Endothelial cell of hepatic sinusoid (primary cell): ENCODE data around the gene MICALL2.

Experiments used
- in situ Hi-C: cut with HindIII; loops from 2 replicates; pipeline ENCODE4 v1.10.0; 2017; ENCODE audit warnings: low sequenced_read_pairs

The MICALL2 gene

GRCh38 chr7:1470901-1471300 lies 11.6 kb upstream of the MICALL2 start:
- in situ Hi-C loops = no loop called here

- in situ Hi-C loops = no loop called here
These were observed 9.5 kb upstream of the MICALL2 start for GRCh38 chr7:1468643-1469298.

- in situ Hi-C loops = no loop called here
These were observed 8.9 kb upstream of the MICALL2 start for GRCh38 chr7:1468203-1468602.

- in situ Hi-C loops = no loop called here
These were observed 7.4 kb upstream of the MICALL2 start for GRCh38 chr7:1466524-1467271.

GRCh38 chr7:1464694-1465093 lies 5.4 kb upstream of the MICALL2 start:
- in situ Hi-C loops = no loop called here

GRCh38 chr7:1463676-1464223 lies 4.5 kb upstream of the MICALL2 start:
- in situ Hi-C loops = no loop called here

- in situ Hi-C loops = no loop called here
These were observed 2.5 kb upstream of the MICALL2 start for GRCh38 chr7:1461646-1462375.

GRCh38 chr7:1460821-1461645 lies 1.8 kb upstream of the MICALL2 start:
- in situ Hi-C loops = no loop called here

GRCh38 chr7:1459920-1460820 lies 900 bp upstream of the MICALL2 start:
- in situ Hi-C loops = no loop called here

- in situ Hi-C loops = no loop called here
These were observed 232 bp upstream of the MICALL2 start for GRCh38 chr7:1459512-1459892.

GRCh38 chr7:1457949-1458682 lies 1.2 kb downstream of the MICALL2 start:
- in situ Hi-C loops = no loop called here

- in situ Hi-C loops = no loop called here
These were observed 2.0 kb downstream of the MICALL2 start for GRCh38 chr7:1457059-1457948.

- in situ Hi-C loops = no loop called here
These were observed 3.3 kb downstream of the MICALL2 start for GRCh38 chr7:1455955-1456354.

GRCh38 chr7:1455241-1455939 lies 3.9 kb downstream of the MICALL2 start:
- in situ Hi-C loops = no loop called here

GRCh38 chr7:1454542-1454941 lies 4.7 kb downstream of the MICALL2 start:
- in situ Hi-C loops = no loop called here

GRCh38 chr7:1452205-1452604 lies 7.1 kb downstream of the MICALL2 start:
- in situ Hi-C loops = no loop called here

- in situ Hi-C loops = no loop called here
These were observed 8.3 kb downstream of the MICALL2 start for GRCh38 chr7:1450987-1451386.
